ENCODE data around the gene PKD2. TPM values are rescaled to one million over a fixed set of nuclear protein-coding genes. Genes with fewer than 3 reads are reported as not detected.
"Not testable (repeated sequence)": the region's sequence is repeated elsewhere in the genome, so short reads cannot be mapped to it uniquely, and the experiment has no call there.

Gene PKD2
- polyA plus RNA-seq, 12 donors = 18.7 to 42.9 (median 32.1) TPM; not detected in 1

DNA sequence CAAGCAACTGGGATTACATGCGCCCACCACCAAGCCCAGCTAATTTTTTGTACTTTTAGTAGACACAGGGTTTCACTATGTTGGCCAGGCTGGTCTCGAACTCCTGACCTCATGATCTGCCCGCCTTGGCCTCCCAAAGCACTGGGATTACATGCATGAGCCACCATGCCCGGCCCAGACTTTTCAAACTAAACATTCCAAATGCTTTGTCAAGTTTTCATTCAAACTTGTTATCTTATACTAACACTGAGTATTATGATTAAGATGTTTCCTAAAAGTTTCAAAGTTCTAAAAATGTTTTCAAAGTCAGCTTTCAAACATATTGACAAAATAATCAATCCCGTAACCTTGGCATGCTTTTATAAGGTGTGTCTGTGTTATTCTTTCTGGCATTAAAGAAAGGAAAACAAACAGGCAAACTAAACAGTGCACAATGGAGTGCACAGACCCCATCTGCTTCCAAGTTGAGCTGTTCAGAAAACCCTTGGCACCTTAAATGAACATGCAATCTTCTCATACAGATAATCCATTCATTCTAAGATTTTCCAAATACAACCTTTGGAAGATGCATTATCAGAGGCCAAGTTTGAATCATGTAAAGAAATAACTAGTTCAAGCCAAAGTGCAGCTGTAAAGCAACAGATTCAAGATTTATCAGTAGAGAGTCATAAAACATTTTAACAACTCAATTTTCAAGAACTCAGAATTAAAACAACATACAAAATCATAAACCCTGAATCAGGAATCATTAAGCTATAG, 101.9 kb downstream of the PKD2 start:
- no peak for DNase-seq

DNA sequence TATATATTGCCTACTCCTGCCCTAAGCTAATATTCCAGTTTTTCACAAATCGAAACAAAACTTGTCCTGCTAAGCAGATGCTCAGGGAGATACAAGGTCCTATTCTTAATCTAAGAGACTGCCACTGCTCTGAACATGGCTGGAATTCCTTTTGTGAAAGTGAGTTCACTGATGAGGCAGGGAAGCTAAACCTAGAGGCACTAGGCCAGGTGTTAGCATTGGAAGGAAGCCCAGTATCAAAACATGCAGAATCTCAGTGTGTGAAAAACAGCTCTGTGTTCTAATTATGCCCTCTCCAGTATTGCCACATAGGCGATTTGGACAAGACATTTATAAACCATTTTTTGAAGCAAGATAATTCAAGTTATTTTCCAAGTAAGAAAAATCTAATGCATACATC, 103.4 kb downstream of the PKD2 start:
- DNase-seq = no peak

GRCh38 chr4:88112856-88113255, 105.4 kb downstream of the PKD2 start:
- DNase-seq = no peak

DNA sequence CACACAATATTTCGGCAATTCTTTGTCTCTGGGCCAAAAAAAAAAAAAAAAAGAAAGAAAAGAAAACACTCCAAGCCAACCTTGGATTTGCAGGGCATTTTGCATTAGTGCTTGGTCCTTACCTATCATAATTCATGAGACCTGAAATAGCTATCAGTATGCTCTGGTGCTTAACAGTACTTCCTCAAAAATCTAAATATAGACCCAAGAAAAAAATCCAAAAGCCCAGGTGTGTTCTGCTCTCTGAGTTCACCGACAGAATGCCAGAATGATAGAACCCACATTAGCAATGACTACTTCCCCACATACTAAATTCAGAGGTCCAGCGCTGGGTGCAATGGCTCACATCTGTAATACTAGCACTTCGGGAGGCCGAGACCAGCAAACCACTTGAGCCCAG, 108.2 kb downstream of the PKD2 start:
- DNase-seq = no peak

GRCh38 chr4:88119943-88120342, 112.5 kb downstream of the PKD2 start:
- DNase-seq = no peak

DNA sequence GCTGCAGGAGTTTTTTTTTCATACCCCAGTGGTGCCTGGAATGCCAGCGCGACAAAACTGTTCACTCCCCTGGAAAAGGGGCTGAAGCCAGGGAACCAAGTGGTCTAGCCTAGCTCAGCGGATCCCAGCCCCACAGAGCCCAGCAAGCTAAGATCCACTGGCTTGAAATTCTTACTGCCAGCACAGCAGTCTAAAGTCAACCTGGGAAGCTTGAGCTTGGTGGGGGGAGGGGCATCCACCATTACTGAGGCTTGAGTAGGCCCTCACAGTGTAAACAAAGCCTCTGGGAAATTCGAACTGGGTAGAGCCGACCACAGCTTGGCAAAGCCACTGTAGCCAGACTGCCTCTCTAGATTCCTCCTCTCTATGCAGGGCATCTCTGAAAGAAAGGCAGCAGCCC, 114.8 kb downstream of the PKD2 start:
- DNase-seq = not testable (repeated sequence)

Other genes starting within 250 kb of the PKD2 start
- under 1 TPM in 6 of 12 donors, not detected in 6; 0.10 to 0.38 (median 0.20) TPM for gene IBSP, start 208.1 kb upstream of the PKD2 start, polyA plus RNA-seq (ENCODE audit: insufficient read length in 12 of 12)
- gene MEPE, start 174.7 kb upstream of the PKD2 start, polyA plus RNA-seq (ENCODE audit: insufficient read length in 12 of 12) = not detected
- gene SPP1, start 31.9 kb upstream of the PKD2 start, polyA plus RNA-seq (ENCODE audit: insufficient read length in 12 of 12) = 100 to 1,000 TPM in 5 of 12 donors, 10 to 100 TPM in 6, not detected in 1; 33.7 to 365 (median 95.1) TPM
- 10 to 100 TPM in 1 of 12 donors, 1 to 10 TPM in 10, not detected in 1; 3.8 to 13.5 (median 5.6) TPM for gene ABCG2, start 151.0 kb downstream of the PKD2 start, polyA plus RNA-seq (ENCODE audit: insufficient read length in 12 of 12)

Measured in muscle of arm (tissue), 12 donors.